Measurements from ENCODE around the gene SETDB2.

SETDB2 gene

DNA sequence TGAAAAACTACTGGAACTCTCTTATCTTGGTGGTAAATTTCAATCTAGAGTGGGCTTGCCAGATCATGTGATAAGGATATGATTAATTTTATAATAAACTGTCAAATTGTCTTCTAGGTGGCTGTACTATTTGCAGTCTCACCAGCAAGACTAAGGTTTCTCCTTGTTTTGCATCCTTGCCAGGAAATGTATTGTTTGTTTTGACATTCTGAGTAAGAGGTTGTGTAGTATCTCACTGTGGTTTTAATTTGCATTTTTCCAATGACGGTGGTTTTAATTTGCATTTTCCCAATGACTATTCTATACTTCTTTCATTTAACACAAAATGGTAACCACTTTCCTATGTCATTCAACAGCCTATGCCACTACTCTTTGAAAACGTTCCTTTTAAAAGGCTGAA lies 2.2 kb upstream of the SETDB2 start:
- TF ChIP-seq MAX (IDR thresholded peaks at IDR 0.05) (no peak), YY1 (IDR thresholded peaks at IDR 0.05; ENCODE audit: low read depth) (no peak), RAD21 (IDR thresholded peaks at IDR 0.05; ENCODE audit: low read depth) (no peak), EP300 (IDR thresholded peaks at IDR 0.05; ENCODE audit: borderline replicate concordance) (no peak), CEBPB (IDR thresholded peaks at IDR 0.05) (no peak), FOXM1 (IDR thresholded peaks at IDR 0.05; ENCODE audit: borderline replicate concordance, low read depth) (no peak), NFIC (IDR thresholded peaks at IDR 0.05) (no peak), TAF1 (IDR thresholded peaks at IDR 0.05; ENCODE audit: low read depth) (no peak), REST (IDR thresholded peaks at IDR 0.05; ENCODE audit: low read depth) (no peak), EGR1 (IDR thresholded peaks at IDR 0.05) (no peak), TCF12 (IDR thresholded peaks at IDR 0.05; ENCODE audit: low read depth) (no peak)

DNA sequence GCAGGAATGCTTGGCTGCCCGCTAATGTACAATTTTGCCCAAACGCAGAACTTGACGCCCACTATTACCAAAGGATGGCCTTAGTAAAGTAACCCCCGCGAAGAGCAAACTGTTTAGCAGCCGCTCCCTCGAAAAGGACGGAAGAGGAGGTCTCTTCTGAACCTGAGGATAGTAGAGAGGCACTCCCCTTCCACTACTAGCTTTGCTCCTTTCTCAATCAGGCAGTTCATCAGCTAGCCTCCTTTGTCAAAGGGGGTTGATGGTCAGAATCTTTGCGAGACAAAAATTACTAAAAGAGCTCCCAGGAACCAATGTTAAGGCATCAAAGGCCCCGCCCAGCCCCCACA lies 744 bp upstream of the SETDB2 start:
- TF ChIP-seq CEBPB (IDR thresholded peaks at IDR 0.05) (no peak), TCF12 (IDR thresholded peaks at IDR 0.05; ENCODE audit: low read depth) (no peak), REST (IDR thresholded peaks at IDR 0.05; ENCODE audit: low read depth) (no peak), RAD21 (IDR thresholded peaks at IDR 0.05; ENCODE audit: low read depth) (no peak), NFIC (IDR thresholded peaks at IDR 0.05) (no peak), USF1 (IDR thresholded peaks at IDR 0.05) (no peak), EGR1 (IDR thresholded peaks at IDR 0.05) (no peak), TEAD4 (IDR thresholded peaks at IDR 0.05) (no peak), TAF1 (IDR thresholded peaks at IDR 0.05; ENCODE audit: low read depth) (no peak), CREB1 (IDR thresholded peaks at IDR 0.05; ENCODE audit: low read depth) (no peak), EP300 (IDR thresholded peaks at IDR 0.05; ENCODE audit: borderline replicate concordance) (no peak), YY1 (IDR thresholded peaks at IDR 0.05; ENCODE audit: low read depth) (no peak), ZBTB7A (IDR thresholded peaks at IDR 0.05; ENCODE audit: low read depth) (no peak), FOXM1 (IDR thresholded peaks at IDR 0.05; ENCODE audit: borderline replicate concordance, low read depth) (no peak), MAX (IDR thresholded peaks at IDR 0.05) (no peak)

- TF ChIP-seq MAX (IDR thresholded peaks at IDR 0.05) = peak; percentile 29; the same call in 1 of the 2 replicates
- TF ChIP-seq TEAD4 (IDR thresholded peaks at IDR 0.05) = peak; percentile 17; the same call in 1 of the 2 replicates
- TF ChIP-seq EP300 (IDR thresholded peaks at IDR 0.05; ENCODE audit: borderline replicate concordance) = no peak
- peak; percentile 74 for TF ChIP-seq USF1 (IDR thresholded peaks at IDR 0.05)
- TF ChIP-seq NFIC (IDR thresholded peaks at IDR 0.05) = no peak
- TF ChIP-seq FOXM1 (IDR thresholded peaks at IDR 0.05; ENCODE audit: borderline replicate concordance, low read depth) = peak; percentile 22; the same call in 1 of the 2 replicates
- TF ChIP-seq TCF12 (IDR thresholded peaks at IDR 0.05; ENCODE audit: low read depth) = no peak
- TF ChIP-seq TAF1 (IDR thresholded peaks at IDR 0.05; ENCODE audit: low read depth) = peak; percentile 16
- TF ChIP-seq CREB1 (IDR thresholded peaks at IDR 0.05; ENCODE audit: low read depth) = no peak
- no peak for TF ChIP-seq EGR1 (IDR thresholded peaks at IDR 0.05)
Measured at GRCh38 chr13:49444524-49445395, 686 bp downstream of the SETDB2 start.

- TF ChIP-seq USF1 (IDR thresholded peaks at IDR 0.05) (no peak), MAX (IDR thresholded peaks at IDR 0.05) (no peak), YY1 (IDR thresholded peaks at IDR 0.05; ENCODE audit: low read depth) (no peak), REST (IDR thresholded peaks at IDR 0.05; ENCODE audit: low read depth) (no peak), TAF1 (IDR thresholded peaks at IDR 0.05; ENCODE audit: low read depth) (no peak), EGR1 (IDR thresholded peaks at IDR 0.05) (no peak)
Measured at GRCh38 chr13:49446473-49446872, 2.4 kb downstream of the SETDB2 start.

Data from Ishikawa (cell line).